ENCODE measurements around the gene NUP160. TPM values are rescaled to one million over a fixed set of nuclear protein-coding genes. Genes with fewer than 3 reads are reported as not detected.

The NUP160 gene
- total RNA-seq, 2 donors from 2014 or later, result 82.1 to 87.6 TPM

- H3K4me3 ChIP-seq (ENCODE audit: low read length), result no peak overlapping the region
- no peak for TF ChIP-seq CTCF (conservative IDR thresholded peaks at IDR 0.05)
- H3K27me3 Mint-ChIP-seq (ENCODE audit: insufficient read depth), result peaks cover 2% of the 10 kb centered on the region
- H3K4me1 ChIP-seq (ENCODE audit: control insufficient read depth, insufficient read depth, low read length), result peaks cover 2% of the 10 kb centered on the region
- peaks cover under 1% of the 10 kb centered on the region for H3K36me3 Mint-ChIP-seq (ENCODE audit: low read depth)
- WGBS, 2 experiments (ENCODE audit: insufficient coverage in 1 of 2, insufficient read length in 1 of 2), result 94 to 97% methylated on average over 5 to 6 of the region's 6 CpGs
- no peaks in the 10 kb centered on the region for H3K36me3 ChIP-seq (ENCODE audit: control insufficient read depth, insufficient read depth, low read length)
- no peak for DNase-seq
- H3K9me3 ChIP-seq (ENCODE audit: control insufficient read depth, low read length), result no peaks in the 10 kb centered on the region
- no peak overlapping the region for H3K27ac ChIP-seq (ENCODE audit: low read depth, low read length)
- H3K4me1 Mint-ChIP-seq, result peaks cover 8% of the 10 kb centered on the region
- H3K27ac Mint-ChIP-seq, result no peak overlapping the region
- no peaks in the 10 kb centered on the region for H3K9me3 Mint-ChIP-seq
- no peaks in the 10 kb centered on the region for H3K27me3 ChIP-seq (ENCODE audit: control insufficient read depth, insufficient read depth, low read length, poor library complexity, severe bottlenecking)
- H3K4me3 Mint-ChIP-seq, result no peak overlapping the region
- H3K9ac ChIP-seq (ENCODE audit: extremely low read depth, low read length, poor library complexity, severe bottlenecking), result no peak overlapping the region
These were observed 3.9 kb upstream of the NUP160 start for GRCh38 chr11:47852053-47852452.

DNA sequence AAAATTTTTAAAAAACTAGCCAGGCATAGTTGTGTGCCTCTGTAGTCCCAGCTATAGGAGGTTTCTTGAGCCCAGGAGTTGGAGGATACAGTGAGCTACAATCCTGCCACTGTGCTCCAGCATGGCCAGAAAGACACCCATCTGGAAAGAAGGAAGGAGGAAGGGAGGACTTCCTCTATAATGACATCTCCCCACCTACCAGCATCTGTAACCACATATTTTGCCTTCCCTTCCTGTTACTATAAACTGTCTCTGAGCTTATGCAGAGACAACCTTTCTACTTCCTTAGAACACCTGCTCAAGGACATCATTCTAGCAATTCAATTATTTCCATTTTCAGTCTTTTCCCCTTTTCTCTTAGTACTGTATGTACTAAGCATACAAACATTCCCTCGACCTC, 2.2 kb upstream of the NUP160 start:
- 64% methylated on average over 1 of the region's 1 CpG; no CpG with 5 or more reads in 1 of the 2 experiments for WGBS, 2 experiments (ENCODE audit: insufficient coverage in 1 of 2, insufficient read length in 1 of 2)
- Histone ChIP-seq H3K36me3 (ENCODE audit: control insufficient read depth, insufficient read depth, low read length) (peaks cover 15% of the 10 kb centered on the region), H3K27ac (ENCODE audit: low read depth, low read length) (no peak overlapping the region), H3K4me3 (ENCODE audit: low read length) (no peak overlapping the region), H3K9ac (ENCODE audit: extremely low read depth, low read length, poor library complexity, severe bottlenecking) (no peak overlapping the region), H3K4me1 (ENCODE audit: control insufficient read depth, insufficient read depth, low read length) (peaks cover 2% of the 10 kb centered on the region), H3K9me3 (ENCODE audit: control insufficient read depth, low read length) (no peaks in the 10 kb centered on the region), H3K27me3 (ENCODE audit: control insufficient read depth, insufficient read depth, low read length, poor library complexity, severe bottlenecking) (no peaks in the 10 kb centered on the region)
- no peak for DNase-seq
- Mint-ChIP-seq H3K36me3 (ENCODE audit: low read depth) (peaks cover 13% of the 10 kb centered on the region), H3K27me3 (ENCODE audit: insufficient read depth) (peaks cover 2% of the 10 kb centered on the region), H3K27ac (no peak overlapping the region), H3K4me3 (no peak overlapping the region), H3K4me1 (peaks cover 14% of the 10 kb centered on the region), H3K9me3 (no peaks in the 10 kb centered on the region)
- no peak for TF ChIP-seq CTCF (conservative IDR thresholded peaks at IDR 0.05)

- Histone ChIP-seq H3K4me3 (ENCODE audit: low read length) (peak overlapping the region; percentile 100), H3K4me1 (ENCODE audit: control insufficient read depth, insufficient read depth, low read length) (peaks cover 2% of the 10 kb centered on the region), H3K9me3 (ENCODE audit: control insufficient read depth, low read length) (no peaks in the 10 kb centered on the region), H3K36me3 (ENCODE audit: control insufficient read depth, insufficient read depth, low read length) (peaks cover 26% of the 10 kb centered on the region), H3K9ac (ENCODE audit: extremely low read depth, low read length, poor library complexity, severe bottlenecking) (peak overlapping the region; percentile 99), H3K27me3 (ENCODE audit: control insufficient read depth, insufficient read depth, low read length, poor library complexity, severe bottlenecking) (no peaks in the 10 kb centered on the region), H3K27ac (ENCODE audit: low read depth, low read length) (peak overlapping the region; percentile 97)
- 3 to 29% methylated on average over 3 to 14 of the region's 14 CpGs for WGBS, 2 experiments (ENCODE audit: insufficient coverage in 1 of 2, insufficient read length in 1 of 2)
- H3K27me3 Mint-ChIP-seq (ENCODE audit: insufficient read depth), result peaks cover 2% of the 10 kb centered on the region
- peaks cover 14% of the 10 kb centered on the region for H3K4me1 Mint-ChIP-seq
- no peak for DNase-seq
- peaks cover 15% of the 10 kb centered on the region for H3K36me3 Mint-ChIP-seq (ENCODE audit: low read depth)
- H3K4me3 Mint-ChIP-seq, result peak overlapping the region; percentile 97
- no peak for TF ChIP-seq CTCF (conservative IDR thresholded peaks at IDR 0.05)
- H3K9me3 Mint-ChIP-seq, result no peaks in the 10 kb centered on the region
- peak overlapping the region; percentile 99 for H3K27ac Mint-ChIP-seq
These were observed 578 bp upstream of the NUP160 start for GRCh38 chr11:47848700-47849155.

Data from endodermal cell (in vitro differentiated cells).